Daoy (cell line): ENCODE results near the gene KIZ. TPM values are rescaled to one million over a fixed set of nuclear protein-coding genes. Genes with fewer than 3 reads are reported as not detected.

Experiments
- DNase-seq: peaks from one replicate; pipeline ENCODE4 v3.0.0-alpha.2; 2015; ENCODE audit warnings: low read depth
- total RNA-seq: library from RNA; depleted of rRNA; stranded (reverse); fragments of >200 nt; shearing (Covaris generic); gene quantifications from 2 replicates; pipeline ENCODE4 v1.2.3, GENCODE V29; 2014

The KIZ gene
- total RNA-seq, 1 experiment from 2014 or later, result 22.2 TPM

GRCh38 chr20:21177767-21178166, 51.9 kb downstream of the KIZ start:
- DNase-seq, result no peak

GRCh38 chr20:21179757-21180156, 53.9 kb downstream of the KIZ start:
- no peak for DNase-seq

GRCh38 chr20:21180248-21180647, 54.4 kb downstream of the KIZ start:
- no peak for DNase-seq

GRCh38 chr20:21181028-21181427, 55.1 kb downstream of the KIZ start:
- no peak for DNase-seq

- DNase-seq, result peak; percentile 72
Observed at GRCh38 chr20:21182832-21183563, 57.1 kb downstream of the KIZ start.

- DNase-seq, result peak; percentile 40
Observed at GRCh38 chr20:21183722-21184121, 57.8 kb downstream of the KIZ start.

- peak; percentile 3 for DNase-seq
Observed at GRCh38 chr20:21184819-21185218, 58.9 kb downstream of the KIZ start.

GRCh38 chr20:21185849-21186248, 60.0 kb downstream of the KIZ start:
- no peak for DNase-seq

GRCh38 chr20:21189761-21190523, 64.1 kb downstream of the KIZ start:
- no peak for DNase-seq

GRCh38 chr20:21190869-21191268, 65.0 kb downstream of the KIZ start:
- DNase-seq, result no peak

- no peak for DNase-seq
Observed at GRCh38 chr20:21191839-21192238, 66.0 kb downstream of the KIZ start.

- peak; percentile 40 for DNase-seq
Observed at GRCh38 chr20:21202259-21202658, 76.4 kb downstream of the KIZ start.

- no peak for DNase-seq
Observed at GRCh38 chr20:21203088-21203656, 77.3 kb downstream of the KIZ start.

- DNase-seq, result no peak
Observed at GRCh38 chr20:21206584-21206983, 80.7 kb downstream of the KIZ start.

- DNase-seq, result no peak
Observed at GRCh38 chr20:21208999-21209398, 83.1 kb downstream of the KIZ start.

- DNase-seq, result no peak
Observed at GRCh38 chr20:21209668-21210067, 83.8 kb downstream of the KIZ start.

GRCh38 chr20:21213691-21214090, 87.8 kb downstream of the KIZ start:
- DNase-seq, result no peak

GRCh38 chr20:21214431-21214830, 88.5 kb downstream of the KIZ start:
- no peak for DNase-seq

GRCh38 chr20:21219686-21220085, 93.8 kb downstream of the KIZ start:
- no peak for DNase-seq

GRCh38 chr20:21224217-21224616, 98.3 kb downstream of the KIZ start:
- DNase-seq, result no peak

GRCh38 chr20:21225215-21225947, 99.5 kb downstream of the KIZ start:
- DNase-seq, result no peak

- no peak for DNase-seq
Observed at GRCh38 chr20:21228511-21228910, 102.6 kb downstream of the KIZ start.
